Stimulated activated CD4-positive, alpha-beta T cell treated with anti-CD3 and anti-CD28 coated beads, Interleukin-15, amount 100 ng/mL, for 1 hour (primary cell): Measurements from ENCODE around the gene ERP29.
"Not testable (repeated sequence)": the region's sequence is repeated elsewhere in the genome, so short reads cannot be mapped to it uniquely, and the experiment has no call there.

ENCODE experiments used
- DNase-seq, 2 donors: peaks; one replicate each; pipeline ENCODE4 v3.0.0-alpha.2; 2020; ENCODE audit warnings: low read depth in 1 of 2, low spot score in 1 of 2

Gene ERP29

GRCh38 chr12:112035219-112035785 lies 22.1 kb downstream of the ERP29 start:
- no peak for DNase-seq

GRCh38 chr12:112036614-112037013 lies 23.4 kb downstream of the ERP29 start:
- DNase-seq = not testable (repeated sequence)

GRCh38 chr12:112046003-112046402 lies 32.8 kb downstream of the ERP29 start:
- no peak for DNase-seq

- DNase-seq = no peak
These were observed 36.1 kb downstream of the ERP29 start for GRCh38 chr12:112049351-112049750.

GRCh38 chr12:112061137-112061536 lies 47.9 kb downstream of the ERP29 start:
- no peak for DNase-seq

- DNase-seq = no peak
These were observed 50.0 kb downstream of the ERP29 start for GRCh38 chr12:112063273-112063672.

- no peak for DNase-seq
These were observed 53.3 kb downstream of the ERP29 start for GRCh38 chr12:112066566-112066965.
